Brain pericyte (primary cell): ENCODE data around the gene HTR4.
"Not testable (repeated sequence)": the region's sequence is repeated elsewhere in the genome, so short reads cannot be mapped to it uniquely, and the experiment has no call there.

Source experiments
- DNase-seq: peaks from one replicate; pipeline ENCODE4 v3.0.0-alpha.2; 2012; ENCODE audit warnings: low read depth, low spot score

HTR4 gene

GRCh38 chr5:148653836-148654781, at the start of gene HTR4:
Gene HTR4 (minus strand): TSS chr5:148654527. CDS start chr5:148637014, 17,513 bp downstream.
- DNase-seq = no peak

GRCh38 chr5:148702019-148702596, 47.8 kb upstream of the HTR4 start:
- no peak for DNase-seq

GRCh38 chr5:148699028-148699427, 44.7 kb upstream of the HTR4 start:
- no peak for DNase-seq

- DNase-seq = no peak
Observed at GRCh38 chr5:148697809-148698196, 43.5 kb upstream of the HTR4 start.

- no peak for DNase-seq
Observed at GRCh38 chr5:148697180-148697808, 43.0 kb upstream of the HTR4 start.

- DNase-seq = no peak
Observed at GRCh38 chr5:148696187-148697036, 42.1 kb upstream of the HTR4 start.

GRCh38 chr5:148690945-148691344, 36.6 kb upstream of the HTR4 start:
- DNase-seq = no peak

GRCh38 chr5:148688787-148689186, 34.5 kb upstream of the HTR4 start:
- DNase-seq = no peak

GRCh38 chr5:148687871-148688270, 33.5 kb upstream of the HTR4 start:
- DNase-seq = no peak

GRCh38 chr5:148687427-148687826, 33.1 kb upstream of the HTR4 start:
- no peak for DNase-seq

- DNase-seq = no peak
Observed at GRCh38 chr5:148686660-148687059, 32.3 kb upstream of the HTR4 start.

GRCh38 chr5:148685520-148686134, 31.3 kb upstream of the HTR4 start:
- no peak for DNase-seq

- DNase-seq = no peak
Observed at GRCh38 chr5:148684528-148684927, 30.2 kb upstream of the HTR4 start.

- DNase-seq = no peak
Observed at GRCh38 chr5:148683651-148684050, 29.3 kb upstream of the HTR4 start.

- DNase-seq = no peak
Observed at GRCh38 chr5:148682058-148683026, 28.0 kb upstream of the HTR4 start.

- no peak for DNase-seq
Observed at GRCh38 chr5:148681157-148682057, 27.1 kb upstream of the HTR4 start.

GRCh38 chr5:148673704-148674103, 19.4 kb upstream of the HTR4 start:
- DNase-seq = not testable (repeated sequence)

GRCh38 chr5:148666353-148666752, 12.0 kb upstream of the HTR4 start:
- no peak for DNase-seq

GRCh38 chr5:148665431-148665830, 11.1 kb upstream of the HTR4 start:
- no peak for DNase-seq
